Thyroid gland (tissue), 4 donors: ENCODE data around the gene HP1BP3. TPM values are rescaled to one million over a fixed set of nuclear protein-coding genes. Genes with fewer than 3 reads are reported as not detected.
A peak's percentile ranks its signal among the peaks of the same experiment; 100 is the strongest.
"Not testable (repeated sequence)": the region's sequence is repeated elsewhere in the genome, so short reads cannot be mapped to it uniquely, and the experiment has no call there.

Source experiments
- DNase-seq, 2 donors: peaks; one replicate each; pipeline ENCODE4 v3.0.0-alpha.2; 2019
- H3K27ac ChIP-seq, 3 donors: fragments of 200-600 bp; sonication (generic); 1 replicate in 2 of 3; 2 replicates in 1 of 3; pipeline ENCODE4 v1.5.1; 2016 to 2019; ENCODE audit warnings: mild to moderate bottlenecking in 1 of 3, moderate library complexity in 1 of 3
- H3K27me3 ChIP-seq: fragments of 200-600 bp; sonication (generic); one replicate; pipeline ENCODE4 v1.5.1; 2019
- H3K36me3 ChIP-seq, 2 donors: fragments of 200-600 bp; sonication (generic); one replicate each; pipeline ENCODE4 v1.5.1; 2016 to 2019
- H3K4me1 ChIP-seq, 2 donors: fragments of 200-600 bp; sonication (generic); one replicate each; pipeline ENCODE4 v1.5.1; 2017 to 2019
- H3K4me3 ChIP-seq, 3 donors: fragments of 200-600 bp; sonication (generic); replicated peaks in 1 of 3; 1 replicate in 2 of 3; 2 replicates in 1 of 3; pipeline ENCODE4 v1.5.1; 2016; ENCODE audit warnings: mild to moderate bottlenecking in 1 of 3
- H3K9me3 ChIP-seq: fragments of 200-600 bp; sonication (generic); one replicate; pipeline ENCODE4 v1.5.1; 2017
- POLR2A ChIP-seq, 2 donors: fragments of 450-650 bp; IDR thresholded peaks; one replicate each; pipeline ENCODE4 v1.6.1; 2017; ENCODE audit warnings: antibody characterized with exemption in 2 of 2, mild to moderate bottlenecking in 2 of 2, moderate library complexity in 1 of 2
- WGBS, 2 donors: methylation state at CpG; one replicate each; pipeline ENCODE4 v1.1.5; 2017; 5-methylcytosine and 5-hydroxymethylcytosine counted together
- intact Hi-C: fragments of 100-400 bp; cut with DNase I; formaldehyde crosslinking; loops from one replicate; pipeline ENCODE4 v1.15.1; 2023
- total RNA-seq, 4 donors: library from RNA; depleted of rRNA; stranded (reverse); fragments of >200 nt; gene quantifications; one replicate each; pipeline ENCODE4 v1.2.3, GENCODE V29; 2016
- TF ChIP-seq, protein P1 (sequence below), 6 experiments: fragments of 200-600 bp in 3 of 6; fragments of 450-650 bp in 3 of 6; sonication (generic) in 3 of 6; IDR thresholded peaks; one replicate each; pipeline ENCODE4 v1.5.1; 2016 to 2019; ENCODE audit warnings: antibody characterized with exemption in 6 of 6, mild to moderate bottlenecking in 2 of 6, inconsistent platforms in 1 of 6, moderate library complexity in 1 of 6

HP1BP3 gene
- total RNA-seq, 4 donors from 2014 or later: 248 to 312 (median 280) TPM

DNA sequence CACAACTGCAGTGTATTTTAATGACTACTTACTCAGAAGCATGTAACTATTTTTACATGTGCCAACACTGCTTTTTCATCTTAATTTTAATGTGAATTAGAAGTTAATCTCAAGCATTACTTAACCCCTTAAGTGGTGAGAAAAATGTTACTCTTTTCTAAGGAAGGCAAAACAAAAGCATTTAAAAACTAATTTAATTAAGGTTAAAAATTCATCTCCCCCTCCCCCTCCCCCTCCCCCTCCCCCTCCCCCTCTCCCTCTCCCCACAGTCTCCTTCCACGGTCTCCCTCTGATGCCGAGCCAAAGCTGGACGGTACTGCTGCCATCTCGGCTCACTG, 27.4 kb upstream of the HP1BP3 start:
- no peaks in the 10 kb centered on the region for H3K9me3 ChIP-seq
- no peak for DNase-seq
- no peaks in the 10 kb centered on the region for H3K4me1 ChIP-seq
- H3K27ac ChIP-seq: no peak overlapping the region
- no peaks in the 10 kb centered on the region for H3K27me3 ChIP-seq
- H3K4me3 ChIP-seq: no peak overlapping the region
- 62 to 66% methylated on average over 3 to 4 of the region's 4 CpGs for WGBS, 2 donors
- intact Hi-C loops: no loop called here
- peaks cover 7 to 8% of the 10 kb centered on the region in 2 donors for H3K36me3 ChIP-seq
- TF ChIP-seq, protein P1, sequence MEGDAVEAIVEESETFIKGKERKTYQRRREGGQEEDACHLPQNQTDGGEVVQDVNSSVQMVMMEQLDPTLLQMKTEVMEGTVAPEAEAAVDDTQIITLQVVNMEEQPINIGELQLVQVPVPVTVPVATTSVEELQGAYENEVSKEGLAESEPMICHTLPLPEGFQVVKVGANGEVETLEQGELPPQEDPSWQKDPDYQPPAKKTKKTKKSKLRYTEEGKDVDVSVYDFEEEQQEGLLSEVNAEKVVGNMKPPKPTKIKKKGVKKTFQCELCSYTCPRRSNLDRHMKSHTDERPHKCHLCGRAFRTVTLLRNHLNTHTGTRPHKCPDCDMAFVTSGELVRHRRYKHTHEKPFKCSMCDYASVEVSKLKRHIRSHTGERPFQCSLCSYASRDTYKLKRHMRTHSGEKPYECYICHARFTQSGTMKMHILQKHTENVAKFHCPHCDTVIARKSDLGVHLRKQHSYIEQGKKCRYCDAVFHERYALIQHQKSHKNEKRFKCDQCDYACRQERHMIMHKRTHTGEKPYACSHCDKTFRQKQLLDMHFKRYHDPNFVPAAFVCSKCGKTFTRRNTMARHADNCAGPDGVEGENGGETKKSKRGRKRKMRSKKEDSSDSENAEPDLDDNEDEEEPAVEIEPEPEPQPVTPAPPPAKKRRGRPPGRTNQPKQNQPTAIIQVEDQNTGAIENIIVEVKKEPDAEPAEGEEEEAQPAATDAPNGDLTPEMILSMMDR (IDR thresholded peaks at IDR 0.05): no peak
- no peak for TF ChIP-seq POLR2A (IDR thresholded peaks at IDR 0.05)

DNA sequence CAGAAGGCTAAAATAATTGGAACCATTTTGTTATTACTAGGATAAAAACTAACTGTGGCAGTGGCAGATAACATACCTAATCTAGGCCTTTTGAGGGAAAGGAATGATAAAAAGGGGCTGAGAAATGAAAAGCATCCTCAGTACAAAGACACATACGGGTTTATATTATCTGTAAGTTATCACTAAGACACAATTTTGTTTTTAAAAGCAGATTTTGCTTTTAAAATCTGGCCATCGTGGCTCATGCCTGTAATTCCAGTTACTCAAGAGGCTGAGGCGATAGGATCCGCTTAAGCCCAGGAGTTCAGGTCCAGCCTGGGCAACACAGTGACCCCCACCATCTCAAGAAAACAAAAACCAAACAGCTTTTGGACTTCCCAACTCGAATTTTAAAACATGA, 24.8 kb upstream of the HP1BP3 start:
- Histone ChIP-seq H3K36me3 (peaks cover 7 to 9% of the 10 kb centered on the region in 2 donors), H3K27ac (no peak overlapping the region), H3K4me1 (no peaks in the 10 kb centered on the region), H3K4me3 (no peak overlapping the region), H3K9me3 (no peaks in the 10 kb centered on the region), H3K27me3 (no peaks in the 10 kb centered on the region)
- WGBS, 2 donors: 74 to 78% methylated on average over 5 of the region's 5 CpGs
- intact Hi-C loops: no loop called here
- TF ChIP-seq, protein P1 (IDR thresholded peaks at IDR 0.05): no peak
- TF ChIP-seq POLR2A (IDR thresholded peaks at IDR 0.05): no peak
- DNase-seq: peak in 1 of 2 donors; percentile 19

DNA sequence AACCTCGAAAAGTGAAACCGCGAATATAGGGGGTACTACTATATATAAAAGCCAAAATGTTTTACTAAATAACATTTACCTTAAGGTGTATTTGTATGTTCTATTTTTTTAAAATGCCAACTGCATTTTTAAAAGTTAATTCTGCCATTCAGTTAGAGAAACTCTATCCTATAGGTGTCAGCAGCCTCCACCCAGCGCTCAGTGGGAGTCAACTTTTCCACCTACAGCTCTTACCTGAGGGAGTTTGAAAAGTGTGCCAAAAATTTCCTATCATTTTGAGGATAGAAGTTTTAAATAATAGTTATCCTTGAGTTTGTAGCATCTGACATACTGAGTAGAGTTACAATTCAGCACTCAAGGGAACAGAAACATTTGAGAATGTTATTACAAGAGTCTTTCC, 6.1 kb upstream of the HP1BP3 start:
- WGBS, 2 donors: 97 to 99% methylated on average over 4 of the region's 4 CpGs
- intact Hi-C loops: no loop called here

DNA sequence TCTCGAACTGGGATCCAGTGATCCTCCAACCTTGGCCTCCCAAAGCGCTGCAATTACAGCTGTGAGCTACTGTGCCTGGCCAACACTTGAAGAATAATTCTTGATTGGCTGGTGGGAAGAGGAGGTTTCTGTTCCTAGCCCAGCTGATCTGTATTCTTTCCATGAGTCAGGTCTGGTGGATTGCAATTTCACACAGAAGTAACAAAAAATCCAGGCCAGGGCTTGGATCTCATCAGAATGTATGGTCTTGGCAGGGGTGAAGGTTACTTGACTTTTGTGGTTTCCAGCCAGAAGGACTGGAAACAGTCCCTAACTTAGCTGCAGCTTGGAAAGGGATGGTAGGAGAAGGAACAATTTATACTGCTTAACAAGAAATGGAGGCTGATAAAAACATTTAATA, 5.1 kb upstream of the HP1BP3 start:
- 70 to 89% methylated on average over 2 of the region's 2 CpGs for WGBS, 2 donors
- DNase-seq: no peak
- TF ChIP-seq, protein P1 (IDR thresholded peaks at IDR 0.05): no peak
- TF ChIP-seq POLR2A (IDR thresholded peaks at IDR 0.05): no peak
- Histone ChIP-seq H3K4me1 (peaks cover 12 to 13% of the 10 kb centered on the region in 2 donors), H3K27ac (peak overlapping the region in 1 of 3 donors; percentile 6), H3K9me3 (no peaks in the 10 kb centered on the region), H3K36me3 (no peaks in the 10 kb centered on the region), H3K4me3 (no peak overlapping the region), H3K27me3 (no peaks in the 10 kb centered on the region)
- intact Hi-C loops: no loop called here

More for the DNA sequence above, 6.1 kb upstream of the HP1BP3 start:
- Histone ChIP-seq H3K27me3 (no peaks in the 10 kb centered on the region), H3K4me1 (peaks cover 7 to 8% of the 10 kb centered on the region in 2 donors), H3K36me3 (no peaks in the 10 kb centered on the region), H3K4me3 (no peak overlapping the region), H3K9me3 (no peaks in the 10 kb centered on the region), H3K27ac (no peak overlapping the region)
- TF ChIP-seq, protein P1 (IDR thresholded peaks at IDR 0.05): no peak
- no peak for TF ChIP-seq POLR2A (IDR thresholded peaks at IDR 0.05)
- DNase-seq: no peak

DNA sequence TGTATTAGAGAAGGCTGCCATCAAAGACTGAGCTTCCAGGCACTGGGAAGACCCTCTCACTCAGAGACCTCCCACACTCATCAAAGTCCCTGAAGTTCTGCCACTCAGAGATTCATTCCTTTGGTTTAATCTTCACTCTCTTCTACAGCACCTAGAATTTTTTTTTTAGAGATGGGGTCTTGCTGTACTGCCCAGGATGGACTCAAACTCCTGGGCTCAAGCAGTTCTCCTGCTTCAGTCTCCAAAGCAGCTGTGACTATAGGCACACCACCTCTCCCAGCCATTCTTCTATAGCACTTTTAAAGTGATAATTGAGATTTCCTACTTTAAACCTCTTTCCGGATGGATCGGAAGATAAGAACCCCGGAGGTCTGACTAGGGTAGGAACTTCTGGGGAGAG, 3.7 kb upstream of the HP1BP3 start:
- intact Hi-C loops: no loop called here
- no peak for TF ChIP-seq POLR2A (IDR thresholded peaks at IDR 0.05)
- TF ChIP-seq, protein P1 (IDR thresholded peaks at IDR 0.05): no peak
- H3K36me3 ChIP-seq: no peaks in the 10 kb centered on the region
- H3K4me3 ChIP-seq: no peak overlapping the region
- H3K9me3 ChIP-seq: no peaks in the 10 kb centered on the region
- H3K27ac ChIP-seq: peak overlapping the region in 2 of 3 donors; percentile 31 to 62
- no peaks in the 10 kb centered on the region for H3K27me3 ChIP-seq
- no peak for DNase-seq
- H3K4me1 ChIP-seq: peaks cover 12 to 13% of the 10 kb centered on the region in 2 donors
- WGBS, 2 donors: 84 to 85% methylated on average over 3 of the region's 3 CpGs

DNA sequence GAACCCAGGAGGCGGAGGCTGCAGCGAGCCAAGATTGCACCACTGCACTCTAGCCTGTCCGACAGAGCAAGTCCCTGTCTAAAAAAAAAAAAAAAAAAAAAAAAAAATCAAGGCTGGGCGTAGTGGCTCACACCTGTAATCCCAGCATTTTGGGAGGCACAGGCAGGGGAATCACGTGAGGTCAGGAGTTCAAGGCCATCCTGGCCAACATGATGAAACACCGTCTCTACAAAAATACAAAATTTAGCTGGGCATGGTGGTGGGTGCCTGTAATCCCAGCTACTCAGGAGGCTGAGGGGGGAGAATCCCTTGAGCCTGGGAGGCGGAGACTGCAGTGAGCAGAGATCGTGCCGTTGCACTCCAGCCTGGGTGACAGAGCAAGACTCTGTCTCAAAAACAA, 2.5 kb upstream of the HP1BP3 start:
- H3K36me3 ChIP-seq, intact Hi-C loops, H3K27me3 ChIP-seq, H3K9me3 ChIP-seq, H3K4me3 ChIP-seq: not testable (repeated sequence)
- peak overlapping the region; percentile 21 to 62 (median 39) for H3K27ac ChIP-seq
- WGBS, 2 donors: 63 to 72% methylated on average over 9 of the region's 9 CpGs
- H3K4me1 ChIP-seq: peaks cover 21% of the 10 kb centered on the region in 2 donors
- peak; percentile 27 for DNase-seq
